Epithelial cell of prostate (primary cell): ENCODE measurements around the gene TNFRSF9.
A peak's percentile ranks its signal among the peaks of the same experiment; 100 is the strongest.
"Not testable (repeated sequence)": the region's sequence is repeated elsewhere in the genome, so short reads cannot be mapped to it uniquely, and the experiment has no call there.

Source experiments
- DNase-seq: peaks from one replicate; pipeline ENCODE4 v3.0.0-alpha.2; 2011; ENCODE audit warnings: low read depth, low spot score
- H3K27ac ChIP-seq: fragments of 450-650 bp; 2 replicates; pipeline ENCODE4 v1.5.1; 2017; ENCODE audit warnings: mild to moderate bottlenecking

Gene TNFRSF9

DNA sequence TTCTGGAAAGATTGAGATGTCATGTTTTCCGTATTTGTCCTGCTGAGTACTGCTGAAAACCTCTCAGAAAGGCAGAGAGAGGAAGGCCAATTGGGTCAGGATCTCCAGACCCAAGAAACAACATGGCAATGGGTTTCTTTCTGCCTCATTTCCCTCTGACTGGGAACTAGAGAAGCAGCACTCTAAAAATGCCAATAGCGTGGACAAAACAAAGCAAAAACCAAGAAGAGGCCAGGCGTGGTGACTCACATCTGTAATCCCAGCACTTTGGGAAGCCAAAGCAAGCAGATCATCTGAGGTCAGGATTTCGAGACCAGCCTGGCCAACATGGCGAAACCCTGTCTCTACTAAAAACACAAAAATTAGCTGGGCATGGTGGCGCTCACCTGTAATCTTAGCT, 18.3 kb downstream of the TNFRSF9 start:
- no peak overlapping the region for H3K27ac ChIP-seq
- no peak for DNase-seq

- H3K27ac ChIP-seq: no peak overlapping the region
- no peak for DNase-seq
These were observed 18.8 kb downstream of the TNFRSF9 start for GRCh38 chr1:7921796-7922195.

DNA sequence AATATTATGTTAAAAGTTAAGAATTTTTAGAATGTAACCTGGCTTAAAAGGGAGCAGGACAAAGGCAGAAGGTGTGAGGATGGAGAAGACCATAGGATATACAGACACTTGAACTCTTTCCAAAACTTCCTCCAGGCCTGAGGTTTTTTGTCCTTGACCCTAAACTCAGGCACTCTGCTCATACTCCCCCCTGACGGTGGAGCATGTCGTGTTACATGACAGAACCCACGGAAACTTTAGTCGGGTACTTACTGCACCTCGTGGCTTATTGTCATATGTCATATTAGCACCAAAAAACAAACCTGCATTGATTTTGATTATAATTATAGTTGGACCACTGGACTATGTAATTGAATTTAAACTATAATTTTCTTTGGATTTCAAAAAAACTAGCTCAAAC, 20.8 kb downstream of the TNFRSF9 start:
- no peak overlapping the region for H3K27ac ChIP-seq
- DNase-seq: no peak

- H3K27ac ChIP-seq, DNase-seq: not testable (repeated sequence)
These were observed 22.7 kb downstream of the TNFRSF9 start for GRCh38 chr1:7917971-7918370.

DNA sequence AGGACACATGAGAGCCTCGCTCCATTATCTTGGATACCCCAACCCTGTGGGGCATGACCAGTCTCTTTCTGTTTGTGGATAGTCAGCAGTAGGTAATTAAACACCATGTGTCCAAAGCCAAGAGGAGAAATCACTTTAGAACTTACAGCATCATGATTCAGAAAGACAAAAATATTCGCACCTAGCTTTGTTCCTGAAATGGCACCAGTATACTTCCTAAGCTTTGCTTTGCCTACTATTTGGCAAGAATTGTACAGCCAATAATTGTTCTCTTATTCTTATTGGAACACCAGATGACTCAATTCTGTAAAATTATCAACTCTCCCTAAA, 24.2 kb downstream of the TNFRSF9 start:
- DNase-seq: no peak
- no peak overlapping the region for H3K27ac ChIP-seq

GRCh38 chr1:7915826-7916500, 24.7 kb downstream of the TNFRSF9 start:
- no peak overlapping the region for H3K27ac ChIP-seq
- no peak for DNase-seq

DNA sequence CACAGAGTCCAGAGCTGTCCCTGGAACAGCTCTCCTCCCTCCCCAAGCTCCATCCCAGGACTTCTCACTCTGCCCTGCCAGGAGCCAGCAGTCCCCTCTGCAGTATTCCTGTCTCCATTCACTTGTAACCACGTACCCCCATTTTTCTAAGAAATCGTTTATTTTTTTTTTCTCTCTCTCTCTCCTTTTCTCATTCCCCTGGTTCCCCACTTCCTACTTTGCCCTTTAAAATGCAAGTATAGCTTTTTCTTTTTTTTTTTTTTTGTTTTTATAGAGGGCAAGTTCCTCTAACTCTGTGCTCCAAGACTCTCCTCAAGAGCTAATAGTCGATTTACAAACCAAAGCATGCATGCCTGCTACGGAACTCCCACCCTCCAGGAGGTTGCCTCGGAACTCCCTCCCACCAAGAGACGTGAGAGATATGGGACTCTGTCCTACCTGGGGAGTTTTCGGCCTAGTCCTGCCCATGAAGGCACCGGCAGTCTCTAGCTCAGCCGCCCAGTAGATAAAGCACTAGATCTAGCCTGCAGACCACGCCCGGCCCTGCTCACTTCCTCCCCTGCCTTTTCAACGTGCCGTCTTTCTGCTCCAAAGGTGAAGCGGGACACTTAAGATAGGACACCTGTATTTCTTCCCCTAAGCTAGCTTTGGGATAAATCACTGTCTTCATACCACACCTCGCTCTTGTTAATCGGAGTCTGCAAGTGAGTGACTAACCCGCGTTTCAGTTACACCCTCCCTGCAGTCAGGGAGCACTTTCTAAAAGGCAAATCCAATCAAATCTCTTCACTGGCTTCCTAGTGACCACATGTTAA, 27.7 kb downstream of the TNFRSF9 start:
- DNase-seq: no peak
- no peak overlapping the region for H3K27ac ChIP-seq

DNA sequence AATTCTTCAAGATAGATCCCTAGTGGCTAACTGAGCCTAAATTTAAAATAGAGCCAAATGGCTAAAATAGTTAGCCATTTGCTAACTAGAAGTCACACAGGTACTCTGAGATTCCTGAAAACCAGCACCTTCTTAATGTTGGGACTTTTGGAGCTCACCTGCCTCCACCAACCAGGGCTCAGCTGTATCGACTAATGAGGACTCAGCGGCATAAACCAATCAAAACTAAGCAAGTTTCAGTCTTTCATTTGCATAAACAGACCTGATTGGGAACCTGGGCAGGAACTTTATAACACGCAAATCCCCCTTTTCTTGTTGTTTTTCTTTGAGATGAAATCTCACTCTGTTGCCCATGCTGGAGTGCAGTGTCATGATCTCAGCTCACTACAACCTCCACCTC, 28.5 kb downstream of the TNFRSF9 start:
- no peak overlapping the region for H3K27ac ChIP-seq
- DNase-seq: no peak

GRCh38 chr1:7905262-7905661, 35.4 kb downstream of the TNFRSF9 start:
- no peak for DNase-seq
- no peak overlapping the region for H3K27ac ChIP-seq

- no peak overlapping the region for H3K27ac ChIP-seq
- no peak for DNase-seq
These were observed 38.1 kb downstream of the TNFRSF9 start for GRCh38 chr1:7902478-7903085.

GRCh38 chr1:7899741-7900140, 40.9 kb downstream of the TNFRSF9 start:
- H3K27ac ChIP-seq: peak overlapping the region; percentile 14
- DNase-seq: no peak

GRCh38 chr1:7898962-7899361, 41.7 kb downstream of the TNFRSF9 start:
- H3K27ac ChIP-seq: no peak overlapping the region
- DNase-seq: no peak

DNA sequence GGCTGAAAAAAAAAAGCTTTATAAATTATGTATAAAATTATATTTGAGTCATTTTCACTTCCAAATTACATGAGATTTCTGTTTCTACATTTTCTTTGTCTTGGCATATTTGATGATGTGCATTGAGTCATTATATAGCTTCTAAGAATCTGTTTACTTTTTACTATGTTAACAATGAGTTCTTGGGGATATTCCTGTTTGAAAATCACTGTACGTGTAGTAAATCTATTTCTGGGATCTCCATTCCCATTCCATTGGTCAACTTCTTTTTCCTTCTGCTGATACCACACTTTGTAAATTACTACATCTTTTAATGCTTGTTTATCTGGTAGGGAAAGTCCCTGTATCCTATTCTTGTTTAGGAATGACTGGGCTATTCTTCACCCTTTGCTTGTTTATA, 43.6 kb downstream of the TNFRSF9 start:
- DNase-seq: no peak
- H3K27ac ChIP-seq: no peak overlapping the region

DNA sequence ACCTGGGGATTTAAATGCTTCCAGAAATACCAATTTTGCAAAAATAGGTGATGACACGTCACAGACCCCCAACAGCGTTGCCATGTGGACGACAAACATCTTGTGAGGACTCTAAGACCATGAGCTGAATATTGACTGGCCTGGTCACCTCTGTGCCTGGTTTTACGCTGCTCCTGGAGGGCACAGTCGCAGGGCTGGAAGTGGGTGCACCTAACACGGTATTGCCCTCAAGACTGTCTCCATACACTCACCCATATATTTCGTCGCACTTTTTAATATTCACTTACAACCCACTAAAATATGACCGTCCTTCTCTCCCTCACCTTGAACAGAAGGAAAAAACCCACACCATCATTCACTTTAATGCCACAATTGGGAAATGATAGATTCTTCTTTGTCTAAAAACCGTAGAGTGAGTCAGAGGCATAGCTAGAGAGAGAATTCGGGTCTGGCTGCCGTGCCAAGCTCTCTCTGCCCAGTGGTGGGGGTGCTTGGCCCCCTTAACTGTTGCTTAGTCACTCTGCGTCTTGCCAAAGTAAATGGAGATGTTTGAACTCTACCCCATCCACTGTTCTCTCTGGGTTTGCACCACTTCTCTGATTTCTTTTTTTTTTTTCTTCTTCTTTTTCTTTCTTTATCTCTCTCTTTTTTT, 47.0 kb downstream of the TNFRSF9 start:
- no peak overlapping the region for H3K27ac ChIP-seq
- DNase-seq: no peak

GRCh38 chr1:7891804-7892203, 48.8 kb downstream of the TNFRSF9 start:
- DNase-seq: no peak
- H3K27ac ChIP-seq: no peak overlapping the region

GRCh38 chr1:7890853-7891252, 49.8 kb downstream of the TNFRSF9 start:
- H3K27ac ChIP-seq: no peak overlapping the region
- DNase-seq: no peak

GRCh38 chr1:7888248-7889081, 52.2 kb downstream of the TNFRSF9 start:
- no peak for DNase-seq
- no peak overlapping the region for H3K27ac ChIP-seq

GRCh38 chr1:7886405-7886745, 54.3 kb downstream of the TNFRSF9 start:
- peak; percentile 37 for DNase-seq
- H3K27ac ChIP-seq: no peak overlapping the region

GRCh38 chr1:7885513-7886404, 54.9 kb downstream of the TNFRSF9 start:
- peak; percentile 5 for DNase-seq
- H3K27ac ChIP-seq: no peak overlapping the region
